K562 (cell line): Measurements from ENCODE around the gene SYT1. TPM values are rescaled to one million over a fixed set of nuclear protein-coding genes. Genes with fewer than 3 reads are reported as not detected.

ENCODE experiments used
- ATAC-seq: fragments of 200-7000 bp; cut with Tn5 transposase; 3 replicates; pipeline ENCODE4 v1.9.1; 2020; ENCODE audit warnings: moderate library complexity
- BruUV-seq: library from RNA; stranded (reverse); fragments of 400-500 nt; replicated peaks from 2 replicates; lab custom pipeline; 2021; lab: Mats Ljungman, UMichigan
- CTCF ChIA-PET: fragments of 300-600 bp; formaldehyde crosslinking; extraction: SDS; loops from one replicate; lab custom pipeline; 2021; ENCODE audit warnings: low intra/inter-chr PET ratio; lab: Yijun Ruan, JAX
- POLR2A ChIA-PET: fragments of 300-600, 350-650 bp; sonication (Branson Sonifier 250); formaldehyde crosslinking; extraction: SDS; loops from one replicate; lab custom pipeline; 2021; ENCODE audit warnings: antibody characterized with exemption, inconsistent platforms; lab: Yijun Ruan, JAX
- DNase-seq, 4 experiments: peaks; one replicate each; pipeline versions ENCODE4 v3.0.0 to v3.0.0-alpha.2; 2011 to 2018; ENCODE audit warnings: low spot score in 3 of 4, mixed read lengths in 3 of 4; ENCODE audit errors: extremely low read depth in 1 of 4
- FAIRE-seq: peaks from 2 replicates; lab custom pipeline; 2011; peaks lifted over from hg19 to GRCh38; lab: Jason Lieb, UNC
- H2AFZ ChIP-seq: 2 replicates; pipeline ENCODE4 v1.6.0; 2011; ENCODE audit warnings: low read depth, low read length, control low read depth, inconsistent platforms
- H3K27ac ChIP-seq: fragments of 200-600 bp; 3 replicates; pipeline ENCODE4 v1.8.0; 2011; ENCODE audit warnings: low read depth, mild to moderate bottlenecking, control low read depth, inconsistent platforms, low read length, moderate library complexity, mixed read lengths; ENCODE audit errors: extremely low read depth
- H3K27me3 ChIP-seq, 2 experiments: fragments of 300-600 bp in 1 of 2; 2 replicates in 1 of 2; 3 replicates in 1 of 2; pipeline versions ENCODE4 v1.6.0 to v1.8.0; 2011; ENCODE audit warnings: inconsistent platforms in 2 of 2, low read length in 2 of 2, mild to moderate bottlenecking in 1 of 2, mixed read lengths in 1 of 2, moderate library complexity in 1 of 2; ENCODE audit not compliant: control insufficient read depth in 2 of 2, insufficient read depth in 2 of 2
- H3K36me3 ChIP-seq: fragments of 300-600 bp; 3 replicates; pipeline ENCODE4 v1.8.0; 2011; ENCODE audit warnings: mild to moderate bottlenecking, low read length, inconsistent platforms; ENCODE audit not compliant: control insufficient read depth, insufficient read depth
- H3K4me1 ChIP-seq, 2 experiments: fragments of 200-600 bp in 1 of 2; replicated peaks in 1 of 2; 2 replicates in 1 of 2; 3 replicates in 1 of 2; pipeline versions ENCODE4 v1.5.1 to v1.8.0; 2011; ENCODE audit warnings: inconsistent platforms in 2 of 2, low read length in 2 of 2, mild to moderate bottlenecking in 1 of 2, mixed read lengths in 1 of 2, moderate library complexity in 1 of 2; ENCODE audit not compliant: control insufficient read depth in 2 of 2, insufficient read depth in 2 of 2
- H3K4me2 ChIP-seq: 2 replicates; pipeline ENCODE4 v1.6.1; 2011; ENCODE audit warnings: low read length, control low read depth, inconsistent platforms, mixed read lengths; ENCODE audit not compliant: insufficient read depth
- H3K4me3 ChIP-seq: fragments of 200-600 bp; sonication (generic), shearing (Covaris generic); 2 replicates; pipeline ENCODE4 v1.5.1; 2016; ENCODE audit warnings: control low read depth, inconsistent platforms
- H3K79me2 ChIP-seq: fragments of 200-600 bp; 3 replicates; pipeline ENCODE4 v1.8.0; 2011; ENCODE audit warnings: low read length, inconsistent platforms; ENCODE audit not compliant: control insufficient read depth, insufficient read depth
- H3K9ac ChIP-seq, 2 experiments: 2 replicates each; pipeline versions ENCODE4 v1.6.0 to v1.6.1; 2011; ENCODE audit warnings: low read depth in 2 of 2, low read length in 2 of 2, control low read depth in 1 of 2, inconsistent platforms in 1 of 2, mild to moderate bottlenecking in 1 of 2, mixed read lengths in 1 of 2; ENCODE audit not compliant: insufficient read depth in 1 of 2
- H3K9me1 ChIP-seq: one replicate; pipeline ENCODE4 v1.6.0; 2011; ENCODE audit warnings: inconsistent platforms, mild to moderate bottlenecking, low read length, moderate library complexity; ENCODE audit not compliant: control insufficient read depth, insufficient read depth
- H3K9me3 ChIP-seq: replicated peaks from 2 replicates; pipeline ENCODE4 v1.5.1; 2011; ENCODE audit warnings: low read depth, low read length, inconsistent platforms; ENCODE audit not compliant: control insufficient read depth, insufficient read depth
- H4K20me1 ChIP-seq: replicated peaks from 2 replicates; pipeline ENCODE4 v1.6.1; 2011; ENCODE audit warnings: low read length, inconsistent platforms, mixed read lengths; ENCODE audit not compliant: control insufficient read depth, insufficient read depth
- FOXM1 ChIP-seq, 2 experiments: fragments of 450-650 bp in 1 of 2; sonication (generic) in 1 of 2; formaldehyde crosslinking in 1 of 2; IDR thresholded peaks; 2 replicates each; pipeline versions ENCODE4 v1.6.1 to v1.9.0; 2017 to 2022; ENCODE audit warnings: low read depth in 2 of 2, mild to moderate bottlenecking in 2 of 2, missing genetic modification reagents in 1 of 2, moderate library complexity in 1 of 2
- KLF6 ChIP-seq: fragments of 250-450 bp; sonication (Bioruptor Pico); IDR thresholded peaks from 2 replicates; pipeline ENCODE4 v1.4.0; 2020; ENCODE audit warnings: mild to moderate bottlenecking, moderate library complexity, borderline replicate concordance
- L3MBTL2 ChIP-seq: fragments of 450-650 bp; IDR thresholded peaks from 2 replicates; pipeline ENCODE4 v1.6.1; 2016; ENCODE audit warnings: mild to moderate bottlenecking, moderate library complexity
- MIER1 ChIP-seq: fragments of 450-650 bp; IDR thresholded peaks from 2 replicates; pipeline ENCODE4 v1.6.1; 2016; ENCODE audit warnings: antibody characterized with exemption, mild to moderate bottlenecking, low read depth
- NFYB ChIP-seq: IDR thresholded peaks from 2 replicates; pipeline ENCODE4 v1.6.1; 2011; ENCODE audit warnings: mild to moderate bottlenecking, moderate library complexity; ENCODE audit not compliant: insufficient read length; ENCODE audit errors: extremely low read depth
- PCBP1 ChIP-seq: fragments of 200-400 bp; formaldehyde crosslinking; IDR thresholded peaks from 2 replicates; pipeline ENCODE4 v1.6.1; 2018; ENCODE audit warnings: mild to moderate bottlenecking, low read depth, low read length; ENCODE audit not compliant: poor library complexity, severe bottlenecking
- POLR3A ChIP-seq: IDR thresholded peaks from 2 replicates; pipeline ENCODE4 v1.6.1; 2011; ENCODE audit warnings: borderline replicate concordance, mild to moderate bottlenecking, moderate library complexity; ENCODE audit not compliant: insufficient read length, insufficient read depth; ENCODE audit errors: extremely low read depth
- POU5F1 ChIP-seq: fragments of 150-350 bp; IDR thresholded peaks from 2 replicates; pipeline ENCODE4 v1.6.1; 2014; ENCODE audit warnings: borderline replicate concordance, low read length, low read depth, mild to moderate bottlenecking; ENCODE audit not compliant: partially characterized antibody
- RBM14 ChIP-seq: fragments of 200-400 bp; formaldehyde crosslinking; IDR thresholded peaks from 2 replicates; pipeline ENCODE4 v1.6.1; 2018; ENCODE audit warnings: low read depth, mild to moderate bottlenecking, low read length, moderate library complexity, borderline replicate concordance; ENCODE audit not compliant: insufficient read depth
- SMC3 ChIP-seq: conservative IDR thresholded peaks from 2 replicates; pipeline ENCODE4 v1.6.1; 2011; ENCODE audit warnings: low read depth, low read length, improper control_type of control experiment; ENCODE audit not compliant: insufficient read depth
- ZNF561 ChIP-seq: fragments of 450-650 bp; formaldehyde crosslinking; conservative IDR thresholded peaks from 2 replicates; pipeline ENCODE4 v1.4.0; 2020; ENCODE audit warnings: mild to moderate bottlenecking, moderate library complexity
- WGBS: fragments of 100-300 bp; shearing (Covaris generic); methylation state at CpG from one replicate; pipeline ENCODE4 v1.1.6; 2016; ENCODE audit warnings: low coverage, mixed read lengths; ENCODE audit not compliant: insufficient coverage; ENCODE audit errors: missing lambda C conversion rate; 5-methylcytosine and 5-hydroxymethylcytosine counted together
- in situ Hi-C: fragments of 300-500 bp; cut with MboI; formaldehyde crosslinking; loops from 4 replicates; pipeline ENCODE4 v1.15.0; 2018; ENCODE audit warnings: inconsistent platforms, mixed read lengths
- intact Hi-C: fragments of 100-400 bp; cut with micrococcal nuclease; formaldehyde crosslinking; loops from 2 replicates; pipeline ENCODE4 v1.14.2; 2022
- polyA plus RNA-seq, 8 experiments: library from polyadenylated mRNA; depleted of rRNA in 4 of 8; stranded (reverse) in 5 of 8; unstranded in 3 of 8; fragments of >200 nt; fragmentation: Nextera tagmentation in 2 of 8; fragmentation: Illumina TruSeq in 1 of 8; extraction: Ambion mirVana in 2 of 8; extraction: Trizol in 1 of 8; gene quantifications; 2 replicates each; pipeline versions ENCODE4 v1.2.1 to v1.2.3, GENCODE V29; 2011 to 2014; ENCODE audit warnings: inconsistent platforms in 1 of 8, missing spikeins in 1 of 8
- total RNA-seq, 7 experiments: library from RNA; depleted of rRNA in 6 of 7; stranded (reverse); fragments of >200 nt in 6 of 7; fragmentation: Illumina TruSeq in 2 of 7; extraction: Trizol in 2 of 7; gene quantifications; 2 replicates each; pipeline versions ENCODE4 v1.2.1 to v1.2.3, GENCODE V29; 2011 to 2021; ENCODE audit warnings: low replicate concordance in 1 of 7
- TF ChIP-seq, protein P1 (sequence below): sonication (generic); formaldehyde crosslinking; IDR thresholded peaks from 2 replicates; pipeline ENCODE4 v1.9.0; 2022; ENCODE audit warnings: mild to moderate bottlenecking, missing genetic modification reagents
- TF ChIP-seq, protein P2 (sequence below): fragments of 250-450 bp; sonication (Bioruptor Pico); IDR thresholded peaks from 2 replicates; pipeline ENCODE4 v1.4.0; 2020; ENCODE audit warnings: mild to moderate bottlenecking, moderate library complexity
- TF ChIP-seq, protein P3 (sequence below): fragments of 250-450 bp; sonication (Bioruptor Pico); IDR thresholded peaks from 2 replicates; pipeline ENCODE4 v1.5.0; 2020; ENCODE audit warnings: mild to moderate bottlenecking, borderline replicate concordance

The SYT1 gene
- total and polyA plus RNA-seq, 9 of the 15 experiments (the other 6 are each of a cell fraction or from before 2014, with no cell fraction given) = 0.03 to 0.13 (median 0.07) TPM; not detected in 4

DNA sequence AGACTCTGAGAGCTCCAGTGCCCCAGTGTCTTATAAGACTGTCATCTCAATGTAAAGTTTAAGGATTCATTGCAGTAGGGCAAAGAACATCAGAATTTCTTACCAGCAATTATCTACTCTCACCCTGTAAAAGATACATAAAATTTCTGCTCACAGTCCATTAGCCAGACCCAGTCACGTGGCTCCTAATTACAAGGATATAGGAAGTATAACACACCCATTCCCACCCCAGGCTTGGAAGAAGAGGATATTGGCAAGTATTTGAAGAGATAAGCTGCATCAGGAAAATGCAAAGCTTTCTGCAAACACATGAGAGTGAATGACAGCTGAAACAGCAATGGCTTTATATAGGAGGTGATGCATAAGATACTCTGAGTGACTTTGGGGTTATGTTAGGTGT lies 14.3 kb downstream of the SYT1 start:
- no TSS peak for BruUV-seq
- H2AFZ ChIP-seq = no peak overlapping the region
- no peak for FAIRE-seq
- H3K27me3 ChIP-seq = no peaks in the 10 kb centered on the region
- POLR2A ChIA-PET = no interaction called here
- H3K27ac ChIP-seq = no peak overlapping the region
- H3K4me2 ChIP-seq = no peak overlapping the region
- 0% methylated on average over 1 of the region's 1 CpG for WGBS
- no peaks in the 10 kb centered on the region for H4K20me1 ChIP-seq
- ATAC-seq = no peak
- H3K4me3 ChIP-seq = no peak overlapping the region
- no peaks in the 10 kb centered on the region for H3K9me3 ChIP-seq
- in situ Hi-C loops = no loop called here
- no peak for DNase-seq
- intact Hi-C loops = no loop called here
- CTCF ChIA-PET = no interaction called here
- no peak overlapping the region for H3K9ac ChIP-seq
- H3K4me1 ChIP-seq = no peaks in the 10 kb centered on the region
- no peaks in the 10 kb centered on the region for H3K36me3 ChIP-seq
- no peak for TF ChIP-seq POLR3A
- TF ChIP-seq, protein P1, sequence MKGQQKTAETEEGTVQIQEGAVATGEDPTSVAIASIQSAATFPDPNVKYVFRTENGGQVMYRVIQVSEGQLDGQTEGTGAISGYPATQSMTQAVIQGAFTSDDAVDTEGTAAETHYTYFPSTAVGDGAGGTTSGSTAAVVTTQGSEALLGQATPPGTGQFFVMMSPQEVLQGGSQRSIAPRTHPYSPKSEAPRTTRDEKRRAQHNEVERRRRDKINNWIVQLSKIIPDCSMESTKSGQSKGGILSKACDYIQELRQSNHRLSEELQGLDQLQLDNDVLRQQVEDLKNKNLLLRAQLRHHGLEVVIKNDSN (CRISPR knock-in tag) = no peak
- no peak for TF ChIP-seq KLF6 (CRISPR knock-in tag)
- no peak for TF ChIP-seq PCBP1
- TF ChIP-seq SMC3 = no peak
- no peak for TF ChIP-seq FOXM1 (IDR thresholded peaks at IDR 0.05; ENCODE audit: low read depth)
- TF ChIP-seq FOXM1 (CRISPR knock-in tag; IDR thresholded peaks at IDR 0.05; ENCODE audit: low read depth) = no peak
- TF ChIP-seq L3MBTL2 = no peak
- TF ChIP-seq MIER1 = no peak
- TF ChIP-seq POU5F1 = no peak
- TF ChIP-seq ZNF561 (CRISPR knock-in tag) = no peak
- TF ChIP-seq, protein P2, sequence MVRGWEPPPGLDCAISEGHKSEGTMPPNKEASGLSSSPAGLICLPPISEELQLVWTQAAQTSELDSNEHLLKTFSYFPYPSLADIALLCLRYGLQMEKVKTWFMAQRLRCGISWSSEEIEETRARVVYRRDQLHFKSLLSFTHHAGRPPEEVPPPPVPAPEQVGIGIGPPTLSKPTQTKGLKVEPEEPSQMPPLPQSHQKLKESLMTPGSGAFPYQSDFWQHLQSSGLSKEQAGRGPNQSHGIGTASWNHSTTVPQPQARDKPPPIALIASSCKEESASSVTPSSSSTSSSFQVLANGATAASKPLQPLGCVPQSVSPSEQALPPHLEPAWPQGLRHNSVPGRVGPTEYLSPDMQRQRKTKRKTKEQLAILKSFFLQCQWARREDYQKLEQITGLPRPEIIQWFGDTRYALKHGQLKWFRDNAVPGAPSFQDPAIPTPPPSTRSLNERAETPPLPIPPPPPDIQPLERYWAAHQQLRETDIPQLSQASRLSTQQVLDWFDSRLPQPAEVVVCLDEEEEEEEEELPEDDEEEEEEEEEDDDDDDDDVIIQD = no peak
- TF ChIP-seq, protein P3, sequence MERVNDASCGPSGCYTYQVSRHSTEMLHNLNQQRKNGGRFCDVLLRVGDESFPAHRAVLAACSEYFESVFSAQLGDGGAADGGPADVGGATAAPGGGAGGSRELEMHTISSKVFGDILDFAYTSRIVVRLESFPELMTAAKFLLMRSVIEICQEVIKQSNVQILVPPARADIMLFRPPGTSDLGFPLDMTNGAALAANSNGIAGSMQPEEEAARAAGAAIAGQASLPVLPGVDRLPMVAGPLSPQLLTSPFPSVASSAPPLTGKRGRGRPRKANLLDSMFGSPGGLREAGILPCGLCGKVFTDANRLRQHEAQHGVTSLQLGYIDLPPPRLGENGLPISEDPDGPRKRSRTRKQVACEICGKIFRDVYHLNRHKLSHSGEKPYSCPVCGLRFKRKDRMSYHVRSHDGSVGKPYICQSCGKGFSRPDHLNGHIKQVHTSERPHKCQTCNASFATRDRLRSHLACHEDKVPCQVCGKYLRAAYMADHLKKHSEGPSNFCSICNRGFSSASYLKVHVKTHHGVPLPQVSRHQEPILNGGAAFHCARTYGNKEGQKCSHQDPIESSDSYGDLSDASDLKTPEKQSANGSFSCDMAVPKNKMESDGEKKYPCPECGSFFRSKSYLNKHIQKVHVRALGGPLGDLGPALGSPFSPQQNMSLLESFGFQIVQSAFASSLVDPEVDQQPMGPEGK = no peak
- no peak for TF ChIP-seq NFYB
- TF ChIP-seq RBM14 = no peak
- H3K79me2 ChIP-seq = no peaks in the 10 kb centered on the region
- H3K9me1 ChIP-seq = no peaks in the 10 kb centered on the region
